ENCODE data around the gene EPS8.

The EPS8 gene

GRCh38 chr12:15712823-15713660 is 76.1 kb downstream of the EPS8 start:
- DNase-seq = no peak

- DNase-seq = no peak
Measured at GRCh38 chr12:15712160-15712559, 77.0 kb downstream of the EPS8 start.

- no peak for DNase-seq
Measured at GRCh38 chr12:15710860-15711510, 78.2 kb downstream of the EPS8 start.

GRCh38 chr12:15709551-15709950 is 79.6 kb downstream of the EPS8 start:
- DNase-seq = no peak

- no peak for DNase-seq
Measured at GRCh38 chr12:15708396-15709076, 80.7 kb downstream of the EPS8 start.

- no peak for DNase-seq
Measured at GRCh38 chr12:15707516-15708199, 81.5 kb downstream of the EPS8 start.

GRCh38 chr12:15706010-15706676 is 83.0 kb downstream of the EPS8 start:
- DNase-seq = no peak

GRCh38 chr12:15705606-15706005 is 83.6 kb downstream of the EPS8 start:
- no peak for DNase-seq

GRCh38 chr12:15702276-15702675 is 86.9 kb downstream of the EPS8 start:
- DNase-seq = no peak

GRCh38 chr12:15701631-15702156 is 87.5 kb downstream of the EPS8 start:
- DNase-seq = no peak

- DNase-seq = no peak
Measured at GRCh38 chr12:15701206-15701605, 88.0 kb downstream of the EPS8 start.

GRCh38 chr12:15700595-15700994 is 88.6 kb downstream of the EPS8 start:
- DNase-seq = no peak

GRCh38 chr12:15699886-15700285 is 89.3 kb downstream of the EPS8 start:
- no peak for DNase-seq

- no peak for DNase-seq
Measured at GRCh38 chr12:15698377-15698871, 90.8 kb downstream of the EPS8 start.

GRCh38 chr12:15697201-15697600 is 92.0 kb downstream of the EPS8 start:
- no peak for DNase-seq

GRCh38 chr12:15693228-15693911 is 95.8 kb downstream of the EPS8 start:
- no peak for DNase-seq

GRCh38 chr12:15691388-15691787 is 97.8 kb downstream of the EPS8 start:
- DNase-seq = no peak

GRCh38 chr12:15690320-15690719 is 98.9 kb downstream of the EPS8 start:
- DNase-seq = no peak

- DNase-seq = no peak
Measured at GRCh38 chr12:15689751-15690191, 99.4 kb downstream of the EPS8 start.

GRCh38 chr12:15688838-15689625 is 100.2 kb downstream of the EPS8 start:
- no peak for DNase-seq
